GM23338 (cell line): ENCODE measurements around the gene APOH.

Source experiments
- CREB1 ChIP-seq: fragments of 250-450 bp; sonication (Bioruptor Pico); IDR thresholded peaks from 2 replicates; pipeline ENCODE4 v1.5.0; 2020; ENCODE audit warnings: low read depth, mild to moderate bottlenecking, moderate library complexity
- EZH2 ChIP-seq: fragments of 200-600 bp; sonication (generic); IDR thresholded peaks from one replicate; pipeline ENCODE4 v1.8.0; 2017; ENCODE audit warnings: antibody characterized with exemption, mild to moderate bottlenecking, low read depth; ENCODE audit not compliant: unreplicated experiment
- EZH2phosphoT487 ChIP-seq: fragments of 200-600 bp; sonication (generic); IDR thresholded peaks from one replicate; pipeline ENCODE4 v1.8.1; 2018; ENCODE audit warnings: antibody characterized with exemption; ENCODE audit not compliant: unreplicated experiment
- JUNB ChIP-seq: IDR thresholded peaks from one replicate; pipeline ENCODE4 v1.6.1; 2016; ENCODE audit warnings: antibody characterized with exemption; ENCODE audit not compliant: unreplicated experiment
- NANOG ChIP-seq: IDR thresholded peaks from 2 replicates; pipeline ENCODE4 v1.6.1; 2016; ENCODE audit warnings: antibody characterized with exemption, borderline replicate concordance
- POLR2AphosphoS5 ChIP-seq: IDR thresholded peaks from 2 replicates; pipeline ENCODE4 v1.6.1; 2016; ENCODE audit warnings: antibody characterized with exemption, low read depth
- TF ChIP-seq, protein P1 (sequence below), 2 experiments: fragments of 200-600 bp in 1 of 2; sonication (generic) in 1 of 2; conservative IDR thresholded peaks; 2 replicates each; pipeline versions ENCODE4 v1.5.1 to v1.6.1; 2016 to 2017; ENCODE audit warnings: antibody characterized with exemption in 2 of 2, low read depth in 2 of 2, mild to moderate bottlenecking in 2 of 2, moderate library complexity in 1 of 2
- TF ChIP-seq, protein P2 (sequence below): IDR thresholded peaks from 2 replicates; pipeline ENCODE4 v1.6.1; 2016; ENCODE audit warnings: antibody characterized with exemption
- TF ChIP-seq, protein P3 (sequence below): IDR thresholded peaks from one replicate; pipeline ENCODE4 v1.6.1; 2018; ENCODE audit warnings: antibody characterized with exemption; ENCODE audit not compliant: unreplicated experiment

DNA sequence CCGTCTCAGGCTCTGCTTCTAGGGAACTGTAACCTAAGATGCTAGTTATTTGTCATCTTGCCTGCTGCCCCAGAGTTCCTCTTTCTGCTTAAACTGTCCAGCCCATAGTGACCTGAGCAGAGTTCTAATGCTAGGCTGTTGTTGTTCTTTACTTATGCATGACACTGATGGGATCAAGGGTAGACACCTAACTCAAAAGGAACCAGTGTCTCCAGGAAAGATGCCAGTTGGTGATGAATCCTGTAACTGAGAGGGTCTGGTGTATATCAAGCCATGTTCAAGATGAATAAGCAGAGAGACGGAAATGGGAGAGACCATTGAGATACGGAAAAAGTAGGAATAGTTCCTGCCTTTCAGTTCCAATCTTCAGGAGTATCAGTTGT lies 13.7 kb downstream of the APOH start:
- TF ChIP-seq EZH2 (no peak), EZH2phosphoT487 (no peak), JUNB (no peak), POLR2AphosphoS5 (no peak), CREB1 (CRISPR knock-in tag) (no peak), NANOG (no peak)
- TF ChIP-seq, protein P1, sequence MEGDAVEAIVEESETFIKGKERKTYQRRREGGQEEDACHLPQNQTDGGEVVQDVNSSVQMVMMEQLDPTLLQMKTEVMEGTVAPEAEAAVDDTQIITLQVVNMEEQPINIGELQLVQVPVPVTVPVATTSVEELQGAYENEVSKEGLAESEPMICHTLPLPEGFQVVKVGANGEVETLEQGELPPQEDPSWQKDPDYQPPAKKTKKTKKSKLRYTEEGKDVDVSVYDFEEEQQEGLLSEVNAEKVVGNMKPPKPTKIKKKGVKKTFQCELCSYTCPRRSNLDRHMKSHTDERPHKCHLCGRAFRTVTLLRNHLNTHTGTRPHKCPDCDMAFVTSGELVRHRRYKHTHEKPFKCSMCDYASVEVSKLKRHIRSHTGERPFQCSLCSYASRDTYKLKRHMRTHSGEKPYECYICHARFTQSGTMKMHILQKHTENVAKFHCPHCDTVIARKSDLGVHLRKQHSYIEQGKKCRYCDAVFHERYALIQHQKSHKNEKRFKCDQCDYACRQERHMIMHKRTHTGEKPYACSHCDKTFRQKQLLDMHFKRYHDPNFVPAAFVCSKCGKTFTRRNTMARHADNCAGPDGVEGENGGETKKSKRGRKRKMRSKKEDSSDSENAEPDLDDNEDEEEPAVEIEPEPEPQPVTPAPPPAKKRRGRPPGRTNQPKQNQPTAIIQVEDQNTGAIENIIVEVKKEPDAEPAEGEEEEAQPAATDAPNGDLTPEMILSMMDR (conservative IDR thresholded peaks at IDR 0.05; ENCODE audit: low read depth in 2 of 2) = no peak
- TF ChIP-seq, protein P2, sequence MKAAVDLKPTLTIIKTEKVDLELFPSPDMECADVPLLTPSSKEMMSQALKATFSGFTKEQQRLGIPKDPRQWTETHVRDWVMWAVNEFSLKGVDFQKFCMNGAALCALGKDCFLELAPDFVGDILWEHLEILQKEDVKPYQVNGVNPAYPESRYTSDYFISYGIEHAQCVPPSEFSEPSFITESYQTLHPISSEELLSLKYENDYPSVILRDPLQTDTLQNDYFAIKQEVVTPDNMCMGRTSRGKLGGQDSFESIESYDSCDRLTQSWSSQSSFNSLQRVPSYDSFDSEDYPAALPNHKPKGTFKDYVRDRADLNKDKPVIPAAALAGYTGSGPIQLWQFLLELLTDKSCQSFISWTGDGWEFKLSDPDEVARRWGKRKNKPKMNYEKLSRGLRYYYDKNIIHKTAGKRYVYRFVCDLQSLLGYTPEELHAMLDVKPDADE = no peak
- TF ChIP-seq, protein P3, sequence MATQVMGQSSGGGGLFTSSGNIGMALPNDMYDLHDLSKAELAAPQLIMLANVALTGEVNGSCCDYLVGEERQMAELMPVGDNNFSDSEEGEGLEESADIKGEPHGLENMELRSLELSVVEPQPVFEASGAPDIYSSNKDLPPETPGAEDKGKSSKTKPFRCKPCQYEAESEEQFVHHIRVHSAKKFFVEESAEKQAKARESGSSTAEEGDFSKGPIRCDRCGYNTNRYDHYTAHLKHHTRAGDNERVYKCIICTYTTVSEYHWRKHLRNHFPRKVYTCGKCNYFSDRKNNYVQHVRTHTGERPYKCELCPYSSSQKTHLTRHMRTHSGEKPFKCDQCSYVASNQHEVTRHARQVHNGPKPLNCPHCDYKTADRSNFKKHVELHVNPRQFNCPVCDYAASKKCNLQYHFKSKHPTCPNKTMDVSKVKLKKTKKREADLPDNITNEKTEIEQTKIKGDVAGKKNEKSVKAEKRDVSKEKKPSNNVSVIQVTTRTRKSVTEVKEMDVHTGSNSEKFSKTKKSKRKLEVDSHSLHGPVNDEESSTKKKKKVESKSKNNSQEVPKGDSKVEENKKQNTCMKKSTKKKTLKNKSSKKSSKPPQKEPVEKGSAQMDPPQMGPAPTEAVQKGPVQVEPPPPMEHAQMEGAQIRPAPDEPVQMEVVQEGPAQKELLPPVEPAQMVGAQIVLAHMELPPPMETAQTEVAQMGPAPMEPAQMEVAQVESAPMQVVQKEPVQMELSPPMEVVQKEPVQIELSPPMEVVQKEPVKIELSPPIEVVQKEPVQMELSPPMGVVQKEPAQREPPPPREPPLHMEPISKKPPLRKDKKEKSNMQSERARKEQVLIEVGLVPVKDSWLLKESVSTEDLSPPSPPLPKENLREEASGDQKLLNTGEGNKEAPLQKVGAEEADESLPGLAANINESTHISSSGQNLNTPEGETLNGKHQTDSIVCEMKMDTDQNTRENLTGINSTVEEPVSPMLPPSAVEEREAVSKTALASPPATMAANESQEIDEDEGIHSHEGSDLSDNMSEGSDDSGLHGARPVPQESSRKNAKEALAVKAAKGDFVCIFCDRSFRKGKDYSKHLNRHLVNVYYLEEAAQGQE = no peak
